Skin epidermis (tissue), 12 donors: ENCODE data around the gene PDLIM5.
"Not testable (repeated sequence)": the region's sequence is repeated elsewhere in the genome, so short reads cannot be mapped to it uniquely, and the experiment has no call there.

ENCODE experiments used
- H3K27ac ChIP-seq, 21 experiments: fragments of 200-600 bp; sonication (generic) in 11 of 21; one replicate each; pipeline ENCODE4 v1.5.0; 2020; ENCODE audit warnings: mild to moderate bottlenecking in 3 of 21, inconsistent platforms in 2 of 21, moderate library complexity in 2 of 21
- H3K4me3 ChIP-seq, 7 experiments: fragments of 200-600 bp; sonication (generic) in 2 of 7; one replicate each; pipeline ENCODE4 v1.5.0; 2020; ENCODE audit warnings: inconsistent platforms in 2 of 7, mild to moderate bottlenecking in 2 of 7, moderate library complexity in 1 of 7

Gene PDLIM5

GRCh38 chr4:94480362-94480951, 28.7 kb downstream of the PDLIM5 start:
- no peak overlapping the region for H3K4me3 ChIP-seq
- H3K27ac ChIP-seq, result no peak overlapping the region

- no peak overlapping the region for H3K4me3 ChIP-seq
- no peak overlapping the region for H3K27ac ChIP-seq
Measured at GRCh38 chr4:94483895-94484294, 32.2 kb downstream of the PDLIM5 start.

GRCh38 chr4:94484818-94485217, 33.1 kb downstream of the PDLIM5 start:
- Histone ChIP-seq H3K4me3 (no peak overlapping the region), H3K27ac (no peak overlapping the region)

- no peak overlapping the region for H3K27ac ChIP-seq
Measured at GRCh38 chr4:94486372-94486801, 34.6 kb downstream of the PDLIM5 start.

GRCh38 chr4:94488670-94489069, 36.9 kb downstream of the PDLIM5 start:
- no peak overlapping the region for H3K4me3 ChIP-seq
- no peak overlapping the region for H3K27ac ChIP-seq

More at GRCh38 chr4:94486372-94486801, 34.6 kb downstream of the PDLIM5 start:
- H3K4me3 ChIP-seq, result no peak overlapping the region

GRCh38 chr4:94489098-94489497, 37.4 kb downstream of the PDLIM5 start:
- no peak overlapping the region for H3K27ac ChIP-seq

GRCh38 chr4:94490437-94490836, 38.7 kb downstream of the PDLIM5 start:
- Histone ChIP-seq H3K4me3 (no peak overlapping the region), H3K27ac (no peak overlapping the region)

More at GRCh38 chr4:94489098-94489497, 37.4 kb downstream of the PDLIM5 start:
- H3K4me3 ChIP-seq, result no peak overlapping the region

GRCh38 chr4:94491322-94491721, 39.6 kb downstream of the PDLIM5 start:
- H3K4me3 ChIP-seq, result no peak overlapping the region
- no peak overlapping the region for H3K27ac ChIP-seq

GRCh38 chr4:94495408-94495807, 43.7 kb downstream of the PDLIM5 start:
- Histone ChIP-seq H3K27ac (no peak overlapping the region), H3K4me3 (no peak overlapping the region)

GRCh38 chr4:94497690-94498089, 45.9 kb downstream of the PDLIM5 start:
- Histone ChIP-seq H3K27ac (no peak overlapping the region), H3K4me3 (no peak overlapping the region)

GRCh38 chr4:94498502-94498901, 46.8 kb downstream of the PDLIM5 start:
- H3K27ac ChIP-seq, result no peak overlapping the region
- no peak overlapping the region for H3K4me3 ChIP-seq

GRCh38 chr4:94500685-94501084, 48.9 kb downstream of the PDLIM5 start:
- Histone ChIP-seq H3K27ac (no peak overlapping the region), H3K4me3 (no peak overlapping the region)

GRCh38 chr4:94504545-94504944, 52.8 kb downstream of the PDLIM5 start:
- Histone ChIP-seq H3K27ac (peak overlapping the region in 1 of 21 experiments; percentile 47), H3K4me3 (no peak overlapping the region)

- Histone ChIP-seq H3K4me3 (no peak overlapping the region), H3K27ac (peak overlapping the region in 1 of 21 experiments; percentile 0)
Measured at GRCh38 chr4:94506822-94507221, 55.1 kb downstream of the PDLIM5 start.

- H3K27ac ChIP-seq, result peak overlapping the region in 3 of 21 experiments; percentile 0 to 61 (median 43)
Measured at GRCh38 chr4:94507281-94507680, 55.5 kb downstream of the PDLIM5 start.

GRCh38 chr4:94507708-94508107, 56.0 kb downstream of the PDLIM5 start:
- Histone ChIP-seq H3K27ac (peak overlapping the region in 8 of 21 experiments; percentile 2 to 61 (median 34)), H3K4me3 (no peak overlapping the region)

More at GRCh38 chr4:94507281-94507680, 55.5 kb downstream of the PDLIM5 start:
- H3K4me3 ChIP-seq, result no peak overlapping the region

- H3K27ac ChIP-seq, result peak overlapping the region in 9 of 21 experiments; percentile 2 to 61 (median 25)
- H3K4me3 ChIP-seq, result no peak overlapping the region
Measured at GRCh38 chr4:94508296-94508695, 56.6 kb downstream of the PDLIM5 start.

GRCh38 chr4:94508806-94509205, 57.1 kb downstream of the PDLIM5 start:
- no peak overlapping the region for H3K27ac ChIP-seq
- H3K4me3 ChIP-seq, result no peak overlapping the region

- no peak overlapping the region for H3K4me3 ChIP-seq
- H3K27ac ChIP-seq, result no peak overlapping the region
Measured at GRCh38 chr4:94511591-94511990, 59.8 kb downstream of the PDLIM5 start.

GRCh38 chr4:94513532-94513931, 61.8 kb downstream of the PDLIM5 start:
- H3K27ac ChIP-seq, H3K4me3 ChIP-seq: not testable (repeated sequence)

GRCh38 chr4:94515365-94515764, 63.6 kb downstream of the PDLIM5 start:
- Histone ChIP-seq H3K27ac (no peak overlapping the region), H3K4me3 (no peak overlapping the region)

- Histone ChIP-seq H3K27ac (no peak overlapping the region), H3K4me3 (no peak overlapping the region)
Measured at GRCh38 chr4:94516067-94516466, 64.3 kb downstream of the PDLIM5 start.
